GM18858 (cell line): Measurements from ENCODE around the gene TOM1.

Source experiments
- ATAC-seq: cut with Tn5 transposase; IDR thresholded peaks from one replicate; pipeline ENCODE4 v1.9.1; 2021; ENCODE audit not compliant: unreplicated experiment

TOM1 gene

DNA sequence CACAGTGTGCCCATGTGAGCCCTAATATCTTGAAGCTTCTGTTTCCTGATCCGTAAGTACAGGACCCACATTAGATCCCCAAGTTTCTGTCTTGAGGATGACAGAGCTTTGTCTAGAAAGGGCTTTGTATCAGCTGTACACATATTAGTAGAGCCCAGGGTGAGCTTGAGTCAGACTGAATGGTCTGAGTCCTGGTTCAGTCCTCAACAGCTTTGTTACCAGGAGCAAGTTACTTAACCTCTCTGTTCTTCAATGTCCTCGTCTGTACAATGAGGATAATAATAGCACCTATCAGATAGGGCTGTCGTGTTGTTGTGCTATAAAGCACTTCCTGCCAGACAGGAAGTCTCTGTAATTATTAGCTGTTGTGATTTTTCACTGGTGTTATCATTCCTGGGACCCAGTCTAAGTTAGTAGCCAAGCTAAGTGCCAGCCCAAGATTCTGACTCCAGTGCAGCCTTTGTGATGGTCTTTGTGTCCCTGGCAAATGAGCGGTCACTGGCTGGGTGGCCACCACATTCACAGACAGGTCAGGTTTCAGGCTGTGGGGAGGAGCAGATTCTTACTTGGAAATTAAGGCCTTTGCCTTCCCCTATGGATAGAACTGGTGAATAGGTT, 6.8 kb downstream of the TOM1 start:
- ATAC-seq, result no peak

DNA sequence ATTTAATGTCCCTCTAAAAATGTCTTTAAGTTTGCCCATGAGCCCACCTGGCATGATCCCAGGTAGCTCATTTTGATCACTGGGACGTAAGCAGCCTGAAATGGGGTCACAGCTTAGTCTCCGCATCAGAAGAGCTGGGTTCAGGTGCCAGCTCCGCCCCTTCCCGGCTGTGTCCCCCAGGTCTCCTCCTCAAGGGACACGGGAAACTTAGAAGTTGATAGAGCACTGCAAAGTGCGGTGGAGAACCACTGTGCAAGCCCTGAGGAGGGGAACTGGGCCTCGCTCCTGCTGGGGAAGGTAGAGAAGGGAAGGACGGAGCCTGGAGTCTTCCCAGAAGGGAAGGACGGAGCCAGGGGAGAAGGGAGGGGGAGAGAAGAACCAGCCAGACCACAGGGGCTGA, 7.7 kb downstream of the TOM1 start:
- no peak for ATAC-seq

DNA sequence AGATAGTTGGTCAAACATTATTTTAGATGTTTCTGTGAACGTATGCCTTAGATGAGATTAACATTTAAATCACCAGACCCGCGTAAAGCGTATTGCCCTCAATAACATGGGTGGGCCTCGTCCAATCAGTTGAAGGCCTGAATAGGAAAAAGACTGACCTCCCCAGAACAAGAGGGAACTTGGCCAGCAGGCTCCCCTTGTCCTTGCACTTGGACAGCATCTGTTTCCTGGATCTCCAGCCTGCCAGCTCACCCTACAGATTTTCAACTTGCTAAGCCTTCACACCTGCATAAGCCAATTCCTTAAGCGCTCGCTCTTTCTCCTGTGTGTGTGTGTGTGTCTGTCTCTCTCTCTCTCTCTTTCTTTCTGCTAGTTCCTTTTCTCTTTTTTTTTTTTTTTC, 8.2 kb downstream of the TOM1 start:
- ATAC-seq, result no peak

DNA sequence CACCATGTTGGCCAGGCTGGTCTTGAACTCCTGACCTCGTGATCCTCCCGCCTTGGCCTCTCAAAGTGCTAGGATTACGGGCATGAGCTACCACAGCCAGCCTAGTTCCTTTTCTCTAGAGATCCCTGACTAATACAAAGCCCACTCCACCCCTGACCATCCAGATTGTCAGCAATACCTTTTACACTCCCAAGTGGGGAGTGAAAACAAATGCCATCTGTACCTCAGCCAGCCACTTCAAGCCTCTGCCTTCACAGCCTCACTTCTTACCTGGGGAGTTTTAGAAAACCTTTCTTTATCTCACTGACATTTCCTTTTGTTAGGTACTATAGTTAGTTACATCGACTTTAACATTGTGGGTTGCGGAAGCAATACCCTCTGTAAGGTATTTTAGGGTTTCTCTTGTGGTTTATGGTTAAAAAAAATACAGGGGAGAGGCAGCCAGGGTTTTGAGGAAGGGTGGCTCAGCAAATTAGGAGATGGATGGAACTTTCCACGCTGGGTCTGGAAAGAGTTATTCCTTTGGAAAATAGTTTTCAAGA, 8.9 kb downstream of the TOM1 start:
- peak; percentile 43 for ATAC-seq

DNA sequence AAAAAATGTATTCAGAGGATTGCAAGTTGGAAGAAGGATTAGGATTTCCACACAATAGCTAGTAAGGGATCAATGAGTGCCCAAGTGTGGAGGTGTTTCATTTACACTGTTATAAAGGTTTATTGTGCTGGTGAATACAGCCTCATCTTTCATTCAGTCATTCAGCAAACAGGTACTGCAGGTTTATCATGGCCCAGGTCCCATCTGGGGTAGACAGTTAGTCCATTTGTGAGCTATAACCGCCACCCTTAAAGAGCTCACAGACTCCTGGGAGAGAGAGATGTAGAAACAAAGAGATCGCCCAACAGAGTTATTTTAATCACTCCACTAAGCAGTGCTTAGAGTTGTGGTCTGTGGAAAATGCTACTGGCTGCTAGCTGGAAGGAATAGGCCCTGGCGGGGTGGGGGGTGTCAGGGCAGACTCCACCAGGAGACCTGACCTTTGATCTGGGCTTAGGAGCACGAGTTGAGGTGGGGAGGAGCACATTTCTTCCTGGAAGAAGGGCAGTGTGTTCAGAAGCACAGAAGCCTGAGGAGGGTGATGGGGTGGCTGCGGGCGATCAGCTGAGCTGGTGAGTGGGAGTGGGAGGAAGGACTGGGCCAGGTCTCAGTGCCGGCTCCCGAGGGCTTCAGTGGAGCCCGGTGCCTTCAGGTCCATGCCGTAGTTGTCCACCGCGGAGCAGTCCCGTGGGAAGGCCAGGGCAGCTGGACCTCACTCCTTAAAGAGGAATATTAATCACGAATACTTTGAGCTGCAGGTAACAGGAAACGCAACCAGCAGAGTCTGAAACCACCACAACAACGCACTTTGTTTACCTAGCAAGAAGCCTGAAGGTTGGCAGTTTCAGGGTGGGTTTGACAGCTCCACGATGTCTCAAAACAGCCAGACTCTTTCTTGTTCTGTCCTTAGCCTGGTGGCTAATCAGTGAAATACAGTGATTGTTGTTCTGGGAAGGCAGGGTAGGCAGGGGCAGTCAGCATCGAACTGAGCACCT, 11.2 kb downstream of the TOM1 start:
- no peak for ATAC-seq

DNA sequence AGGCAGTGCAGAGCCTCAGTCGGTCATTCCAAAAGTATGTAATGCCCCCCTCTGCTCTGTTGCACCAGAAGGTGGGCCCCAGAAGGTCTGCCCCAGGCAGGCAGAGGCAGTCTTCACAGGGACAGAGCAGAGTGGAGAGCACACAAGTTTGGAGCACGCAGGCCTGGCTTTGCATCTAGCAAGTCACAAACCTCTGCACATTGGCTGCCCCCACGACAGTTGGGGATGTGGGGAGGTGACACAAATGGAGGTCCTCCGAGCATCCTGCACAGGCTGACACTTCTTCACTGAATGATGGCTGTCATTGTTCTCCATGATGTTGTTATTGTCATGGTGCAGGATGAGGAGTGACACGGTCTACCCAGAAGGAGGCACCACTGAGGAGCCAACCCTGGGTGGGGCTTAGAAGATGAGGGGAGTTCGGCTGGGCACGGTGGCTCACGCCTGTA, 11.9 kb downstream of the TOM1 start:
- no peak for ATAC-seq

DNA sequence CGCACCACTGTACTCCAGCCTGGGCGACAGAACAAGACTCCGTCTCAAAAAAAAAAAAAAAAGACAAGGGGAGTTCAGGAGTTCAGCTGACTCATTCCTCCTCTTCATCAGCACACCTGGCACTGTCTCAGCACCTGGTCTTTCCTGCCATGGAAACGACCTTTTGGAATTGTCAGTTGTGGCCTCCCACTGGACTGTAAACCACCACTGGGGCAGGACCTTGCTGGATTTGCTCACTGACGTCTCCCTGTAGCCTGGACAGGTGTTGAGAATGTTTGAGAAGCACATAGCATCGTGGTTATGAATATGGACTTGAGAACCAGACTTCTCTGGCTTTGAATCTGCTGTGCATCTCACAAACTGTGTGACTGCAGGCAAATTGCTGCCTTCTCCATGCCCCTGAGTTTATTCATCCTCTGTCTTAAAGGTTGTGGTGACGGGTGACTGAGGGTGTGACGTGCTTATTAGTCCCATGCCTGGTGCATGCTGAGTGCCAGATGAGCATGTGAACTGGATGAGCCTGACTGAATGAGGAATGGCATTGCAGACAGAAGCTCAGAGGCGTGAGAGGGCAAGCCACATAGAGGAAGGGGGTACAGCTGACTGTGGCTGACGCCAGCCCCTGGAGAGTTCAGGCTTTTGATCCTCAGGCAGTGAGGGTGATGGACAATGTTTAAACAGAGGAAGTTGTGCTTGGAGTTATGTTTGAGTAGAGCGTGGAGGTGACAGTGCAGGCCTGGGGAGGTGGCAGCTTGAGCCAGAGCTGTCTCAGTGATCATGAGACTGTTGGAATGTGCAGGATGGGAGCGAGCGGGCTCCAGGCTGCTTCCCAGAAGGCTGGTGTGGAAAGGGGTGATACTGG, 12.7 kb downstream of the TOM1 start:
- ATAC-seq, result no peak

DNA sequence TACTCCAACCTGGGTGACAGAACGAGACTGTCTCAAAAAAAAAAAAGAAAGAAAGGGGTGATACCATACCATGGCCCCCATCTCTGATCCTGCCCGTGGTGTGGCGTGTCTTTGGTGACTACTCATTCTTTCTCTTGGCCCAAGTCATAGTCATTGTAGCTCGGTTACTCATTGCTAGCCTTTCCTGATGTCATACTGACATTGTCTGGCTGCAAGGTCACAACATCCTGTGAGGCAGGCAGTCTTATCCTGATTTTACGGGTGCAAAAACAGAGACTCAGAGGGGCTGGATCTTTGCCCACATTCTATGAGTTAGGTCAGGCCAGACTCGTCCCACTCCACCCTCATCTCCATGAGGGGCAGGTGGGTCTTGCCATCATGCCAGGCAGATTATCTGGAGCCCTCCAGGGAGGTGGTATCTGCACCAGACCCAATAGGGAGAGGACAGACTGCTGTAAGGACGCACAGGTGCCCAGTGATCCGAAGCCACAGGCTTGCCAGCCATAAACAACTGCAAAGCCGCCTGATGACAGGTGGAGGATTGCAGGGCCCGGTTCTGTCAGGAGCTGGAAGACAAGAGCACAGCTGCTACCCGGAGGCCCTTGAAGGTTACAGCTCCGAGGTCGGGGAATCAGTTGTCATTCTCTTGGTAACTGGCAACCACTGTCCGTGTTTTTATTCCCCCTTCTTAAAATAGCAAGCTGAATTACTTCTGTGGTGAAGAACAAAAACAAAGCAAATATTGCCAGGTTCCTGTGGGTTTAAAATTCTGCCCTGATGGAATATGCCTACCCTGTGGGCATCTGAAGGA, 13.8 kb downstream of the TOM1 start:
- no peak for ATAC-seq

DNA sequence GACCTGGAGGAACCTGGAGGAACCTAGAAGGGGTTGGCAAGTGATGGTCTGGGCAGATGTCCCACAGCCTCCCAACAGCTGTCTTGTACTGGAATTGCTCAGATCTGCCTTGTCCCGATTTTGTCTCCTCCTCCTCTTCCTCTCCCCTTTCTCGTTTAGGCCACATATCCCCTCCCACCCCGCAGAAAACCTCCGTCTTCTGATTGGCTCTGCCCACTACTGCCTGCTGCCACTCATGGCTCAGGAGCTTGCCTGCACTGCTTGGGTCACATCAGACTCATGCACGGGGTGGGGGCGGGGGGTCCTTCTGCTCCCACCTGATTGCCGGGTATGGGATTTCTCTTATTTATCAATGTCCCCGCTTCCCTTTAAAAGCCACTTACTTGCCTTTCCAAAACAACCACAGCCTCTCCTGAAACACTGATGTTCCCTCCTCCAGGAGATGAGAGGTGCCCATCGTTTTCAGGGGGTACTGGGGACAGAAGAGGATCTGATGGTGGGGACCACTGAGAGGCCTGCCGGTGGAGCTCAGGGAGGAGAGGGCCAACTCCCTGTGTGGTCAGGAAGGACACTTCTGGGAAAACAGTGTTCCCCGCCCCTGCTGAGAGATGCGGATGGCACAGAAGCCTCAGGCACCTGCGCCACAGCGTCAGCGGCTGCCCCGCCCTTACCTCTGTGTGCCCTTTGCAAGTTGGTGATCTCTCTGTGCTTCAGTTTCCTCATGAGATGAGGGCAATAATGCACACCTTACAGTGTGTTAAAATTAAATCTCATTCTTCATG, 14.7 kb downstream of the TOM1 start:
- no peak for ATAC-seq

DNA sequence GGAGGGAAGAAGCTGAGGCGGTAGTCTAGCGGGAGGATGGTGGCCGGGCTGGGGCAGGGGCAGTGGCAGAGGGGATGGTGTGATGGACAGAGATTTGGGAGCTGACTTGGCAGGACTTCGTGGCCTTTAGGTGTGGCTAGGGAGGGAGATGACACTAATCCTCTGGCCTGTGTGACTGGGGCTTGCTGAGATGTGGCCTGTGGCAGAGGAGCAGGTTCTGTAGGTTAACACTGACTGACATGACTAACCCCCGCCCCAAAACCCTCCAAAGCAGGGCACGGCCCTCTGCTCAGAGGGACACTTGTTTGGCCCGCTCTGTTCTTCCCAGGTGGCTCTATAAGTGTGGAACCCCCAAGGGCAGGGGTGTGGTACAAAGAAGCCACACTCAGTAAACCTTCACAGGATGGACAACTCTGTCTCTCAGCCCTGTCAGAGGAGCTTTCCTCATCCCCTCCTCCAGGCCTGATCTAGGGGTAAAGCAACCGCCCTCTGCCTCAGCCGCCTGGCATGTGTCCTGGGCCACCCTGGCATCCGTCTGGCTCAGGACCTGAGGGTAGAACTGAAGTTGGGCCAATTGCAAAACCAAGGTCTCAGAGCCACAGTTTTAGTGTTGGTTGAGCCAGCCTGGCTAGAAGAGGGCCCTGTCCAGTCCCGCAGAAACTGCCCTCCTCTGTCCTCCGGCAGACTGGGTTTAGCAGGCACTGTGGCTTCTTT, 15.6 kb downstream of the TOM1 start:
- ATAC-seq, result no peak

DNA sequence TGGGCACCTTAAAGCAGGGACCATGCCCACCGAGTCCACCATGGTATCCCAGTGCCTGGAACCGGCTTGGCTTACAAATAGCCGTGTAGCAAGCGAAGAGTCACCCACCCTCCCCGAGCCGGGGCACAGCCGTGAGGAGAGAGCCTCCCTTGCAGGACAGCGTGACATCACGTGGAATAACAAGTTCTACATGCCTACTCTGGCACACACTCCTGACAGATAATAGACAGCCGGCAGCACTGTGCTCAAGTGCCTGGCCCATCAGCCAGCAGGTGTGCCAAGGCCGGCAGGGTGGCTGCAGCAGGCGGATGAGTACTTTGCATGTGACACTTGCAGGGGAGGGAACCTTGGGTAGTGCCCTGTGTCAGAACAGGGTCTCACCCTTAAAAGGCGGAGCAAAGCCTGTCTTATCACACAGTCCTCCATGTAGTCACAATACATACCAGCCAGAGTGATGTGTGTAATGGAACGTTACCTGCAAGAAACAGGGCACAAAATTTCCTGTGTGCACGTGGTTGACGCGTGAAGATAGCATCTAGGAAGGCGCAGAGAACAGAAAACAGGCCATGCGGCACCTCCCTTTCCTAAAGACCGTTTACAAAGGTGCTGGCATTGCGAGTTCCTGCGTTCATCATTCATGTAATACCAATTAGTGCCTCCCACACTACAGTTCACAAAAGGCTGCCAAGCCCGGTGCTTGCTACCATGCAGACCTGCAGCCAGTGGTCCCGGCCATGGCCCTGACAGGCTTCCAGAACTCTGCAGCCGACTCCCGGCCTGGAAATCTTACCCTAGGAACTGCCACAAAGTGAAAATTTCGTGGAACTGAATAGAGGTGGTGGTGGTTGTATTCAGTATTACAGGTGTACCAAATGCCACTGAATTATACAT, 16.4 kb downstream of the TOM1 start:
- ATAC-seq, result no peak

DNA sequence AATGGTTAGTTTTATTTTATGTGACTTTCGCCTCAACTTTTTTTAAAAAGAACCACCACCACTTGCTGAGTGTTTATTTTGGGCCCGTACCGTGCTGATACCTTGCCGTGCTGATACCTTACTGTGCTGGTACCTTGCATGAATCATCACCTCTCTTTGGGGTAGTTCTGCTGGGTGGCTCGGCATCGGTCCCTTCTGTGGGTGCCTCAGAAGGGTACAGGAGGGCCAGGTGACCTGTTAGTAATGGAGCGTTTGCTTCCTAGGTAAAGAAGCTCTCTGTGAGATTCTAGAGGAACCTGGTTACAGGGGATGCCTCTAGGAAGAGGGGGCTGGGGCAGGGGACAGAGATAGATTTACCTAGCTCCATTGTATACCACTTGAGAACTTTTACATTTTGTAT, 17.1 kb downstream of the TOM1 start:
- no peak for ATAC-seq

DNA sequence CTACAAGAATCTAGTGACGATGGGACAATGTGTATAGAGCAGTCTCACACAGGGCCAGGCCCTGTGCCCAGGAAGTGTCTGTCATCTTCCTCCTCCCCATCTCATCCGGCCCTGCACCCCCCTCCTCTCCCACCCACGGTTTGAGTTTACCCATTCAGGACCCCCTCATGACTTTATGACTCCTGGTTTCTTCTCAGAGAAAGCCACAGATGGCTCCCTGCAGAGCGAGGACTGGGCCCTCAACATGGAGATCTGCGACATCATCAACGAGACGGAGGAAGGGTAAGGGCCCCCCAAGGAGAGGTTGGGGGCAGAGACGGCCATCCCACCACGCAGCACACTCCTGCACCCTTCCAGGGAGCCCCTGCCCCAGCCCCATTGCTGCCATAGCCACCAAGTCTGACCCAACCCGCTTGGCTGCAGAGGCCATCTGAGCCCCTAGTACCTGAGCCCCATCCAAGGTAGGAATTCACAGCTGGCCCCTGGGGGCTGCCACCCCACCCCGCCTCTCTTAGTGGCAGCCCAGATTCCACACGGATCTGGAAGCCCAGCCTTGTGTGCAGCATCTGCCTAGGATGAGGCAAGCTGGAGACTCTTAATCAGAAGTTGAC, 18.1 kb downstream of the TOM1 start:
- no peak for ATAC-seq

DNA sequence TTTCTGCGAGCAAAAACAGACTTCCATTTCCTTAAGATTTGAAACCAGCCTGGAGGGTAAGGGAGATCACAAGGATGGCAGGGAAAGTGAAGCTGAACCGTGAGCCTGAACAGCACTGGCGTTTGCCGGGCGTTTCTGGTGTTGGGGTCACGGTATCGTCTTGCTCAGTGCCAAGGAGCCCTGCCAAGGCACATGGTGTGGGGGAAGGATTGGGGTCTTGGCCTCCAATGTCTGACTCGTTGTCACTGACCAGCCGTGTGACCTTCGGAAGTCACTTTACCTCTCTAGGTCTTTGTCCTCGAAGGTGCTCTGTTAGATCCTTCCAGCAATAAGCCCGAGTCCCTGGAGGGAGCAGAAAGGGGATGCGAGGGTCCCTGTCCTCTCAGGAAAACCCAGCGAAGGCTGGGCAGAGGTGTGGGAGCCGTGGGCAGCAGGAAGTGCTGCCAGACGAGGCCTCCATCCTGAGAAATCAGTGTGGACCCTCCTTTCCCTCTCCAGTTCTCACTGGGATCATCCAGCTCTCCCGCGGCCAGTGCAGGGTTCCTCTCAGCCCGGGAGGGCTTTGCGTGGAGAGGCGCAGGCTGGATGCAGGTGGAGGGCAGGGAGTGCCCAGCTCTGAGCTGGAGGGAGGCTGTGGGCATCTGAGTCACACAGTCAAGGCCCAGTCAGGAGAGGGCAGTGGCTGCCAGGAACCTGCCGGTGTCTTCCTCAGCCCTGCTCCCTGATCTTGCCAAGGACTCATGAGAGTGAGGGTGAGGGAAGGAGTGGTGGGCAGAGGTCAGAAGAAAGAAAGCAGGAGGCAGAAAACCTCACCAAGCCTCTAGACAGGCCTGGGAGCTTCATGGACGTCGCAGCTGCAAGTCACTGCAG, 18.9 kb downstream of the TOM1 start:
- no peak for ATAC-seq

DNA sequence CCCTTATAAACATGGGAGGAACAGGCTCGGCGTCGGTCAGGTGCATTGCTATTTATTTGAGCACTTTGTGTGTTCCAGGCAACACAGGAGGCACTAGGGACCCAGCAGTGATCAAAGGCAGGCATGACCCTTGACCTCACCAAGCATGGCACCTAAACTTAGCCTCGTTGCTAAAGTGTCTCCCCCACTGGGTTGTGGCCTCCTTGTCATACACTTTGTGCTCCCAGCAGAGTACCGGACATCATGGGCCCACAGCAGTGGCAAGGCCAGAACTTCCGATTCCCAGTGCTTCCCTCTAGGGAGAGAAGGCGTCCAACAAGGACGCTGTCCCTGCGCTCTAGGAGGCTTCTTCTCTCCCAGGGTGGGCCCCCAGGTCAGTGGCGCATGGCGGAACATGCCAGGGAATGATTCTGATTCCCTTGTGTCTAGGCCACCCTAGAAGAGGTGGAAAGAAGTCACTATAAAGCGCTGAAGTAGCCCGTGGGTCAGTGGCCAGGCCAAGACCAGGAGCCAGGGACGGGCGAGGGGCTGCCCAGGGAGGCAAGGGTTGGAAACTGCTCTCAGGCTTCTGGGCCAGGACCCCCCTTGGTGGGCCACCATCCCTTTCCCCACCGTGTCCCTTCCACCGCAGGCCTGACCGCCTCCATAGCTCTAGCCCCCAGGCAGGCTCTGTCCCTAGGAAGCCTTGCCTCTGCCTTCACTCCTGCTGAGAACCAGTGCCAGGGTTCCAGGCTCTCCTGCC, 19.7 kb downstream of the TOM1 start:
- ATAC-seq, result no peak

DNA sequence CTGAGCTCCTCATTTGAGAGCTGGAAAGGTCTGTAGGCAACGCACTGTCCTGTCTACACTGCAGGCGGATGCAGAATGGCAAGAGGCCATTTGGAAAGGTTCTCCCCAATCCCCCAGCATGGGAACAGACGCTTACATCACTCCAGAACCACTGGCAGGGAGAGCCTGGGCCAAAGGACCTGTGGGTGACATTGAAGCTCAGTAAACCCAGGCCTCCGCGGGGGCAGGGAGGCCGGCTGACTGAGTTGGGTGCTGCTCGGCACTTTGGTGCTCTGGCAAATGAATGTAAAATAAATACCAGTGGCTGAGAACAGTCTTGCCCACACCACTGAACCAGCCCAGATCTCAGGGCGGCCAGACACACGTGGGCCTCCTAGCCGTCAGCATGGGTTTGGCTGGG, 22.4 kb downstream of the TOM1 start:
- ATAC-seq, result no peak
